NCI-H1436 (cell line): ENCODE data around the gene ETS1.

Source experiments
- DNase-seq: peaks from one replicate; lab custom pipeline; 2025; lab: John Stamatoyannopoulos, UW

The ETS1 gene

DNA sequence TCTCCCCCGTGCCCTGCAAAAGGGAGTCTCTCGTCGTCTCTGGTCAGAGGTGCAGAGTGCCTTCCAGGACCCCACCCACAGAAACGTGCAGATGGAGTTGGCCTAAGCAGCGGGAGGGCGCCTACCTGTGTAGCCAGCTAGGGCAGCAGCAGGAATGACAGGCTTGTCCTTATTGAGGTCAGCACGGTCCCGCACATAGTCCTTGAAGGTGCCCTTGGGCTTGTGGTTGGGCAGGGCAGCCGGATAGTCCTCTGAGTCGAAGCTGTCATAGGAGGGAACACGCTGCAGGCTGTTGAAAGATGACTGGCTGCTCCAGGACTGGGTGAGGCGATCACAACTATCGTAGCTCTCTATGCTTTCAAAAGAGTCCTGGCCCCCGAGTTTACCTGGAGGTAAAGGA is 107.3 kb downstream of the ETS1 start:
- DNase-seq, result no peak

DNA sequence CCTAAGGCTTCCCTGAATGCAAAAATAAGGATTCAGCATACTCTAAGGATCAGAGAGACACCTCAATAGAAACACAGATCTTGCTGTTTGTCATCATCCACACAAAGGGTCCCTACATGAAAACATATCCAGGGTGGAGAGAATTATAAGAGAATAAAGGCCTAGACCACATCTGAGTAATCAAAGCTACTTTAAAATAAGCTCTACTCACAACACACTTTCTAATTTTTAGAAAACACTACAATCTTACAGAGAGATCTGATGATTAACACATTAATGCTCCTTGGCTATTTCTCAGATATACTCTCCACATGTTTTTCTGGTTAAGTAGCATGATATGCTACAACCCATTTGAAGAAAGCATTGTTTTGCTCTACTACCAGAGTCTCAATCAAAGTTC is 108.2 kb downstream of the ETS1 start:
- no peak for DNase-seq

DNA sequence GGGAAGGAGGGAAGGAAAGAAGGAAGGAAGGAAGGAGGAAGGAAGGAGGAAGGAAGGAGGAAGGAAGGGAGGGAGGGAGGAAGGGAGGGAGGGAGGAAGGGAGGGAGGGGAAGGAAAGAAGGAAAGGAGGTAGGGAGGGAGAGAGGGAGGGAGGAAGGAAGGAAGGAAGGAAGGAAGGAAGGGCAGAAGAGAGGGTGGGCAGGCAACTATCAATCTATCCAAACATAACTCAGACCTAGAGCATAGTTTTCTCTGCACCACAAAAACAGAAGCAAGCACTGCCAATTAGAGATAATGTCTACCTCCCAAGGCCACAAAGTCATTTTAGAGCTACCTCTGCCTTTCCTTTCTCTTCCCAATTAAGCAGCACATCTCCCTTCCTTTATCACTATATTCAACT is 109.1 kb downstream of the ETS1 start:
- no peak for DNase-seq

DNA sequence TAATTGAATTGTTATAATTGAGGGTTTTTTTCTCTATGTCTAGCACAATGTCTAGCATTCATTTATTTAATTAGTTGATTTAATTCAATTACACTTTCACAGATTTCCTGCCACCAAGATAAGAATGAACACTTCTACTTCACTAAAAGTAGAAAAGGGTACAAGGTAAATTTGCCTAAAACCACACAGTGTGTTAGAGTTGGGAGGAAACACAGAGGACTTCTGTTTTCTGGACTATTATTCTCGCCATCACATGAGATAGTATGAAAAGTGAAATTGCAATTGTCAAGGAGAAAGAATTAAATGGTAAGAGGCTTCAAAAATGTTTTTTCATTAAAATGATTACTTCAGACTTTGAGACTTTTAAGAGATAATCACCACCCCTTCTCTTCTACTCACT is 109.5 kb downstream of the ETS1 start:
- no peak for DNase-seq

DNA sequence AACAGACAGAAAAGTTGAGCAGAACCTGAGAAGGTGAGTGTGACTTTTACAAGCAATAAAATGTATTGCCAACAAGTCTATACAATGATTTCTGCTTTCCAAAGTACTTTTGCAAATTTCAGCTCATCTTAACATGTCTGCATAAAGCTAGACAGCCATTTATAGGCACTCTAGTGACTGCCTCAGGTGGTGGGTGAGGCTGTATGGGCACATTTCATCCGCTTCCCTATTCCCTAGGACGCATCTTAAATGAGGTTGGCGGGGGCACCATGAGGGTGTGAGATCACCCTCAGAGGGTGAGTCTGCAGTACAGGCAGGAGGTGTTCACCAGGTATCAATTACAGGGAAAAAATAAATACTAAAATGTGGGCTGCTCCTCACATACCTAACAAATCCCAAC is 110.1 kb downstream of the ETS1 start:
- no peak for DNase-seq

DNA sequence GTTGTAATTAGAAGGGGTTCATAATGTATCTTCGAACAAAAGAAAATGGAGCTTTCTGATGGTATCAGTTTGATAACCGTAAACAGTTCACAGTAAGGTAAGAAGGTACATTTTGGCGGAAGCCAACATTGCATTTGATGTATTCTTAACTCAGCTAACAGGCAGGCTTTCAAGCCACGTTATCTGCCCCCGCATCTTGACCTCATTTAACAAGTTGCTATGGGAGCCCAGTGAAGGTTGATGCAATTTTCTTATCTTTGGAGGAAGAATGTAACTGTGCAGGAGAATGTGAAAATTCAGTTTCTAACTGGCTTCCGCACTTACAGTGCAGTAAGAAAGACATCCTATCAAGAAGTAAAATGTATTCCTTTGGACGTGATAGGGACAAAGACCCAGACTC is 110.6 kb downstream of the ETS1 start:
- DNase-seq, result no peak

DNA sequence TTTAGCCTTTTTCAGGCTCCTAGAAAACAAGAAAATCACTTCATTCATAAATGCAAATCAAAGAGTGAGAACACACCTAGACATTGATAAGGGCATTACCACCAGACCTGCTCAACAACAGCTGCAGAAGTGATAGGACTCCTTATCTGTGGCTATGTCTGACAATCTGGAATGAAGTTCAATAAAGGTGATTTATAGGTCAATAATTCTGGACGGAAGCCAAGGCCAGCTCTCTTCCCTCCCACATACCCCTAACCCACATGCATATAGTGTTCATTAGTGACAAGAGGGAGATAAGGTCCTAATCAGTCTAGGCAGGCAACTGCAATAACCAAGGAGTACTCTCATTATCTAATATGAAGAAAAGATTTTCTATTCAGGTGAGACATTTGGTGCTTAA is 111.3 kb downstream of the ETS1 start:
- no peak for DNase-seq

DNA sequence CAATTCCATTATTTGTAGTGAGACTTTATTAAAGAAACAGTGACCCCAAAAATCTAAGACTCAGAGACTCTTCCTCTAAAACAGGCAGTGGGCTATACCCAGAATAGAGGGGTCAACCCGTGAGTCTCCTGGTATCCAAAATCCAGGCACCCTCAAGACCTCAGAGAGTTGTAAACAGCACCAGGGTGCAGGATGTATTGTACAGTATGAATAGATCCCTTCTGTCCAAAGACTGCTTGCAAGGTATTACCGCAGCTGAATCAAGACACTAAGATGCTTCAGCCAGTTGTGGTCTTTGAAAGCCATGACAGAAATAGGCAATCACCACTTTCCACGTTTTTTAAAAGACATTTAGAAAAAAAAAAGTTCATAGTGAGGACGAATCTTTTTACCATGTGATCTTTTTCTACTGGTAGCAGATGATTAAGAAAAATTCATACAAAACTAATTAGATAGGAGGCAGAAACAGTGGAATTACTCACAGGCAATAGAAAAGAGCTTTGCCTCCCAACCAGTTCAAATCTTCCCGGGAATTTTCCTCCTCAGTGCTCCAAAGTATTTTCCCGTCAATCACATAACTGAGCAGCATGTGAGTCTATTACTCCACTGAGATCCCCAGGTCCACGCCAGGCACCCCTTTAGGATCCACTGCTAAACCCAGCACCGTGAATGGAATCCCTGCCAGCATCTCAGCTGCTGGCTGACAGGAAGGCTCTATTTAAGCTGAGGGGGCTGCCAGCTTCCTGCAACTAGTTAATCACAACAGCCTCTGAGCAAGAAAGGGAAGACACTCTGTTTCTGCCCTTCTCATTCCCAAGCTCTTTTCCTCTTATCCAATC is 113.1 kb downstream of the ETS1 start:
- no peak for DNase-seq

DNA sequence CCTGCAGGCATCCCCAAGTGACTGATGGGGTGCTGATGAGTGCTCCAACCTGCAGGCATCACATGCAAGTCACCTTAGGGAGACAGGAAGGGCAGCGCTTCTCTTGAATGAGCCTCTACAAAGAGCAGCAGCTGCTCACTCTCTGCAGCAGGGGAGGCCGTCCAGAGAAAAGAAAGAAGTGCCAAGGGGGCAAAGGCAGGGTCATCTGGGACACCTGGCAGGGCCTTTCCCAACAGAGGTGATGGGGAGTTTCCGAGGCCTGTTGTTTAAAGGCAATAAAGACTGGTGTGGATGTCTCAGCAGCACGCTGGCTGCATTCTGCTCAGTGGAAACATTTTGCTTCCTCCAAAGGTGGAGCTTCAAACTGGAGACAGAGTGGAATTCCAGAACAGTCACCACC is 113.7 kb downstream of the ETS1 start:
- DNase-seq, result no peak

DNA sequence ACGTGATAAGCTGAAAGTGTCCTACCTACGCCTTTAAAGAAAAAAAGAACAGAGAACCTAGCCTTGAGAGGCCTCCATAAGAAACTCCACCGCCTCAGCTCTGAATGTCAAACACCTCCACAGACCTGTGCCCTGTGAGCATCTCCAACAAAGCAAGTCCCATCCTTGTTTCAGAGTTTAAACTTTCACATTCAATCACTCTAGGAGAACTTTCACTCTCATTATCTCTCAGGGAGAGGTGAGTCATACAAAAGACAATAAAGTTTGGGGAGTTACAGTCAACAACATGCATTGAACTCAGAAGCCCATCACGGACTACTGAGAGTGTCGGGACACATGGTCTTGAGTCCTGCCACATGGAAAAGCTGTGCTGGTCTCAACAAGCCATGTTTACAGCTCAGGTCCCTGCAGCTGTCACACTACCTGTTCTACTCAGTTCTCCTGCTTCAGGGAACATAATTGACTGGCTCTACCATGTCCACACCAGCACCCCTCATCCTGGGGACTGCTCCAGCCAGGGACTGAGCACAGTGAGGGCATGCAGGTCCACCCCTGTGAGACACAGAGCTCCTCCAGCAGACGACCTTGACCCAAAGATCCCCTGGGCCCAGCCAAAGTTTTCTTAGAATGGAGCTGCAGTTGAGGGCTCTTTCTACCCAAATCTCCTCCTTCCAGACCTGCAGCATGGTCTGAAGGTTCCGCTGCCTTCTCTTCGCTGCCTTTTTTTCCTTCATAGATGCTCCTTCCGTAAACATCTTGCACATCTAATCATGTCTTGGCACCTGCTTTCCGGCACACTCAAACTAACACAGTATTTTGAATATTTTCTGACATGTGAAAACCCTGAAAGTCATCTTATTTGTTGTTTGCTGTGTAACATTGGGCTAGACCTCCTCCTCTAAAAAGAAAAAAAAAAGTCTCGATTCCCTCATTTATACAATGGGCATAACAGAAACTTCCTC is 114.9 kb downstream of the ETS1 start:
- no peak for DNase-seq

DNA sequence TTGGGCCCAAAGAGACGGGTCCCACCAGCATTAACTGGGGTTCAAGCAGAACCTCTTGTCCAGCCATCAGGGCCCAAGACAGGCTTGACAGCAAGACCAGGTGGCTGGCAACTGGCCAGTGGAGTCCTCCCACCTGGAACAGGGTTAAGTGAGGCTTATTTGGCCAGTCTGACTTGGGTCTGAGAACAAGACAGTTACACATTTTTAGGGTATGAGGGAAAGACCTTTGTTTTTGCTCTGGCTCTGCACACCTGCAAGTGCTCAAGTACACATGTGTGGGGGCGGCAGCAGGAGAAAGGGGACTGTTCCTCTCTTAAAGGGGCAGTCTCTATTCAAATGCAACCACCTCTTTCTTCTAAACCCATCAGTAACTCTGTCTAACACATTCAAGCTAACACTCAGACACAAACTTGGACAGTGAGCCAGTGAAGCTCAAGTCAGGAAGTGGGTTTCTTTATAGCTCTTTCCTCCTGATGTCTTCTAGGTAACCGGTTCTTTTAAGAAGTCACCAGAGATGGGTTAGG is 116.2 kb downstream of the ETS1 start:
- no peak for DNase-seq

DNA sequence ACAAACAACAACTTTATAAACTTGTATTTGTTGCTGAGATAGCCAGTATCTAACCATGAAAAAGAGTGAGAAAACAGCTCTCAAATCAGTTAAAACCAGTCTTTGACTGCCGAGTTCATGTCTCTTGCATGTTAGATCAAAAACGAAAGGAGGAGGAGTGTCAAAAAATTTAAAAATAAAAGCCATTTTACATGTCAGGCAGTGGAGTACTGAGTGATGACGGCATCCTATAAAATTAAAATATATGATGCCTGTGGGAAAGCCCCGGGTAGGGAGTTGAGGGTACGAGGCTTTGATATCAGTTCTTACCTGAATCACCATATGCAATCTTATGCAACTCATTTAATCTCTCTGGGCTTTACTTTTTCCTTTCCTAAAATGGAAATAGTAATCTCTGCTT is 117.3 kb downstream of the ETS1 start:
- no peak for DNase-seq

DNA sequence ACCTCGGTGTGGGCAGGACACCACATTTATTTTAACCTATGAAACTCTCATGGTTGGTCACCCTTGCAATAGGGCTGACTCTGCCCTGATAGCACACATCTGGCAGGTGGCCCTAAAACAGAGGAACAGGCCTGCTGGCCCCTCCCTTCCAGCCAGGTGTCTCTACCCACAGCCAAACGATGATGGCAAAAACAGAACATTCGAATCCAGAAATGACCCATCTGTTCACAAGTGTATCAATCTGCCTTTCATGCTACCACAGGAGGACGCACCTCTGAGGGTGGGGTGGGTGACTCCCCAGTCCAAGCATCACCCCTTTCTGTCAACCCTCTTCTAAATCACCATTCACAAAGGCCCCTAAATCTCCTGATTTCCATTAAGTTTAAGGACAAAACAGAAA is 118.1 kb downstream of the ETS1 start:
- no peak for DNase-seq

DNA sequence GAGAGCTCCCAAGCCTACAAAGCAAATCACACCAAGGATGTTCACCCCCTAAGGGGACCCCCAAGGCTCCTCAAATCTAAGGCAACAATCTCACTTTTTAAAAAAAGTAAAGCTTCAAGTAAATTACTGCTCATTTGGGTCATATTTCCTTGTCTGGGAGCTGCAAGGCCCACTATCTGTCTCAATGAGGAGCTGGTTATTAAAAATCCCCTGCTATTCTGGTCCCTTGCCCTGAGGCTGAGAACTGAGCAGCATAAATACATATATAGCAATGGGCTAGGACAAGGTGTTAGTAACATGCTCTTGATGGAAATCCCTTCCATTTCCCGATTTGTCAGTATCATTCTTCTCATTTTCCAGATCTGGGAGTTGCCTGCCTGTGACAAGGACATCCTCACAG is 119.2 kb downstream of the ETS1 start:
- no peak for DNase-seq

DNA sequence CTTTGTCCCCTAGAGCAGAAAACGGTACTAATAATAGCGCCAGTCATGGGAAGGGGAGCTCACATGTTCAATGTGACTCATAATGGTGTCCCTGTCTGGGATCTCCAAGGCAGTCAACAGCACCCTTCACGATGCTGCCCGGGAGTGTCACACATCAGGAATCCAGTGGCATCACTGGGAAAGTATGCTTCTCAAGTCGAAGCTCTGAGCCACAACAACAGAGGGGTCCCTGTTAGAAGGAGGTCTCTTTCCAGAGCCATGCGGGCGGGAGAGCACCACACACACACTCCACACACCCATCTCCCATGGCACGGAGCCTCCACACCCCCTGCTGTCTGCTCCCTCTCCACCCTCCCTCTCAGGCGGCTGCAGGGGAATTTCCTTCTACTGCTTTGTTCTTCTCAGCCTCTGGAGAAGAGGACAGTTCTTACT is 119.7 kb downstream of the ETS1 start:
- no peak for DNase-seq

DNA sequence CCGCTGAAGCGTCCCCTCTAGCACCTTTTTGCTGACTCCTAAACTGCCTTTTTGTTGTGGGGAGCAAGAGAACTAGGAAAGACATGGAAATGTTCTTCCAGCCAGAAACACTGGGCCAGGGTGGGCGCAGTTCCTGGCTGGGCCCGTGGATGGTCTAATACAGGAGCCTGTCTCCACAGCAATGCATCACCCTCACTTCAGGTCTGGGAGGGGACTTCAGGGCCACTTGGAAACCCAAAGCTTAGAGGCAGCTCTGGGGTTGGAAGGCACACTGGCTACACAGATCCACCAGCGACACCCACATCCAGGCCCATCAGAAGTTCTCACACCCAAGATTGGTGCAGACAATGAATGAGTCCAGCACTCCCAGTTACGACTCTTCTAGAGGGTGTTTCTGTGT is 120.3 kb downstream of the ETS1 start:
- no peak for DNase-seq

DNA sequence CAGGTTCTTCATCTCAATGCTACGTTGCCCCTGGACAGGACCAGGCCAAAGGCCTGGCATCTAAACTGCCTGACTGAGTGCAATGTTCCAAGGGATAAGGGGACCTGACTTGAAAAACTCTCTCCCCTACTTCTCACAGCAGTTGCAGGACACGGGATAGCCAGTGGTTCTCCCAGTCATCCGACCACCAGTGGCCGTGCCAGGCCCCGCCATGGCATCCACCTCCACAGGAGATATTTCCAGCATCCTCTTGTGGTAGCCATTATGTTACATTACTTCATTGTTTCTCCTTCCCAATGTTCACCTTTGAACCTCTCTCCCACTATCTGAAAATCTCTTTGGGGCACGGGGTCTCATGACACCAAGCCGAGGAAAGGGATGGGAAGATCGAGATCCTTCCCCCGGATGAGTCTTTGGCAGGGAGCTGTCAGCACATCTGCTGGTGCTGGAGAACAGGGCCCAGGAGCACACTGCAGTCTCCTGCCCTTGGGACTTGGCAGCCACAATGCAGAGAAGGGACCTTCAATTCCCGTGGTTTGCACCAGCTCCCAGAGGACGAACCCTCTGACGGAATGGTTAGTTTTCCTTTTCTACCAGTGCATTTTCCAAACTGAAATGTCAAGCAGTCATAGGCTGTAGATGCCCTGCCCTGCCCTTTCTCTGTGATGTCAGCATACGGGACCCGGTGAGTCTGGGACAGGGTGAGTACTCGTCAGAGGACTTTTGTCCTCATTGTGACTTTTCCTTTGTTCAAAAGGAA is 121.2 kb downstream of the ETS1 start:
- DNase-seq, result no peak

DNA sequence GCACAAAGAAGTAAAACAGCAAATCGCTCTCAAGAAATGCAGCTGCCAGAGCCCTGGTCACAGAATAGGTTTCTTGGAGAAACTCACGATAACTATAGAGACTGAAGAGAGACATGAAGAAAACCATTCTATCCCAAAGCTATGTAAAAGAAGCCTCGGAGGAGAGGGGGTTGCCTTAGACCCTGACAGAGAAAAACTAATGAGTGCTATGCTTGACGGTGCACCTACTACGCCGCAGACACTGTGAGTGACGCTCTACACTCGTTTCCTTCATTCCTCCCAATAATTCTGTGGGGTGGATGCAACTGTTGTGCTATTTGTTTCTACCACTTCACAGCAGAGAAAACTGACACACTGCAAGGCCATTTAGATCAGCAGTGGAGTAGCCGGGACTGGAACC is 121.8 kb downstream of the ETS1 start:
- DNase-seq, result no peak

DNA sequence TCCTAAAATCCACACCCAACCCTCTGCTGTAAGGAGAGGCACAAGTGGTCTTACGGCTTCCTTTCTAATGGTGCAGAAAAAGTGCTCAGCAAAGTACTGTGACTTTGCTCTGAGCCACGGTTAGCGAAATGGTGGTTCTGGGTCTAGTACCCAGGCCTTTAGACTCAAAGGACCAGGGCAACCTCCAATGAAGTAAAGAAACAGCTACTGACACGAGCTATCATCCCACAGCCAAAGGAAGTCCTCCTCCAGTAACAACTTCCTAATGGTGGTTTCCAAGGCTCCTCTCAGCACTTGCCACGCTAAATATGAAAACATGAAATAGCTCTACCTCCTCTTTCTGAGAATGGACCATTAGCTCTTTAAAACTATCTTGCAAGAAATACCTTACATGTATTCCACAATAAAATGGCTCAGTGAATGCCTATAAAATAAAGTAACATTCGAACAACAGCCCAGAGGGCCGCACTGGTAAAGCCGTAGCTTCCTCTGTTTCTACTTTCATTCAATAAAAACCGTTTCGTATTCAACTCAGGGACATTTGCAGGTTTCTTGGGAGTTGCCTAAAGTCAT is 122.4 kb downstream of the ETS1 start:
- no peak for DNase-seq

DNA sequence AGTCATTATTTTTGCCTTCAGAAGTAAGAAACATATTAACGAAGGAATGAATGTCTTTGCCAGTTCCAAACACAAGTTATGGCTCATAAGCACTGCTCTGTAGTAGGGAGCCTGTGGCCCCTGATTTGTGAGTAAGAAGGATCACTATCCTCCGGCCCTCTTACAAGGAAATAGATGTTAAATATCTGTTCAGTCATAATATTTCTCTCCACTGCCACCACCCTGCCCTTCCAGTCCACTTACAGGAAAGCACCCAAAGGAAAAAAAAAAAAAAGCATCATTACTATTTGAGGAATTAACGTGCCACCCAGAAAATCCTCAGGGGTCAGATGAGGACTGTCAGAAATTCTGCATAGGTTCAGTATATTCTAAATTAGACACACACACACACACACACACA is 123.4 kb downstream of the ETS1 start:
- no peak for DNase-seq

DNA sequence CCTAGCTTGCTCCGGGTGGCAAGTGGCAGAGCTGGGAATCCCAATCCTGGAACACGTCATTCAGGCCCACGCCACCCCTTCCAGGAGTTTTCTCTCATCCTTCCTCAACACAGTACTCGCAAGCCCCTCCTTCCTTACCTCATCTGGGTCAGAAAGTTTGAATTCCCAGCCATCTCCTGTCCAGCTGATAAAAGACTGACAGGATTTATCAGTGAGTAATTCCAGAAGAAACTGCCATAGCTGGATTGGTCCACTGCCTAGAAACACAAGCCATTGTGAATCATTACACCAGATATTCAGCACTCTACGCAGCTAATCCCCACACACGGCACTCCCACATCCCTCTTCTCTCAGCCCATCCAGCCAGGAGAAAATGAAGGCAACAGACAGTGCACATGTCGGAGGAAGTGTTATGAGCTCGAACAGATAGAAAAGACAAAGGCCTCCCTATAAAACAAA is 124.0 kb downstream of the ETS1 start:
- no peak for DNase-seq

DNA sequence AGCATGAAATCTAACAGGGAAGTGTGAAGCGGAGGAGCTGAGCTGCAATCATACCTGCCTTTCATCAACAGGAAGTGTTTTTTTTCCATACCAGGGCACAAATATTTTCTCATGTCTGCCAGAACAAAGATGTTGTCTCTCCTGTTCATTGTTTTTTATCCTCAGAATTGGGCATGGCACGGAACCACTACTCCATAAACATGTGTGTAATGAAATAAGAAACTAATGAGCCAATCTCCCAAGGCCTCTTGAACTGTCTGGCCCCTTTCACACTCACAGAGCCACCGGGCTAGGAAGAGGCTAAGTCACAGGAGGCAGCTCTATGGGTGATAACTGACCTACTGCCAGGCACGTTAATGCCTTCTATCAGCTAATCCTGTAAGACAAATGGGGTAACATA is 124.4 kb downstream of the ETS1 start:
- no peak for DNase-seq
